Caco-2 (cell line): ENCODE data around the gene KLHL5. TPM values are rescaled to one million over a fixed set of nuclear protein-coding genes. Genes with fewer than 3 reads are reported as not detected.

Source experiments
- BruUV-seq: library from RNA; stranded (reverse); fragments of 400-500 nt; replicated peaks from 2 replicates; lab custom pipeline; 2021; lab: Mats Ljungman, UMichigan
- CTCF ChIA-PET: fragments of 300-600 bp; sonication (Branson Sonifier 250); formaldehyde crosslinking; loops from one replicate; lab custom pipeline; 2022; ENCODE audit warnings: antibody characterized with exemption; lab: Charles Lee
- POLR2A ChIA-PET: fragments of 300-600 bp; sonication (Branson Sonifier 250); formaldehyde crosslinking; loops from one replicate; lab custom pipeline; 2022; ENCODE audit warnings: antibody characterized with exemption; lab: Charles Lee
- DNase-seq, 2 experiments: peaks; one replicate each; pipeline versions ENCODE4 v3.0.0 to v3.0.0-alpha.2; 2020 to 2022
- H3K27me3 ChIP-seq: replicated peaks from 2 replicates; pipeline ENCODE4 v1.6.0; 2011; ENCODE audit warnings: low read length; ENCODE audit not compliant: control insufficient read depth, insufficient read depth
- H3K36me3 ChIP-seq: 2 replicates; pipeline ENCODE4 v1.5.1; 2011; ENCODE audit warnings: low read length; ENCODE audit not compliant: control insufficient read depth, insufficient read depth
- H3K4me1 ChIP-seq: fragments of 250-450 bp; sonication (Bioruptor Pico); 2 replicates; pipeline ENCODE4 v1.5.1; 2020; ENCODE audit warnings: mild to moderate bottlenecking
- H3K4me3 ChIP-seq: 2 replicates; pipeline ENCODE4 v1.5.1; 2011; ENCODE audit warnings: low read depth, mild to moderate bottlenecking, control low read depth, low read length
- H3K9me3 ChIP-seq: fragments of 250-450 bp; sonication (Bioruptor Pico); 2 replicates; pipeline ENCODE4 v1.5.1; 2020; ENCODE audit warnings: mild to moderate bottlenecking, moderate library complexity
- H3K27ac Mint-ChIP-seq: one replicate; pipeline ENCODE4 v1.8.0; 2022; ENCODE audit warnings: mixed read lengths; ENCODE audit not compliant: unreplicated experiment
- H3K27me3 Mint-ChIP-seq: one replicate; pipeline ENCODE4 v1.8.0; 2022; ENCODE audit warnings: mixed read lengths; ENCODE audit not compliant: insufficient read depth, unreplicated experiment
- H3K36me3 Mint-ChIP-seq: one replicate; pipeline ENCODE4 v1.8.0; 2022; ENCODE audit warnings: mild to moderate bottlenecking, mixed read lengths; ENCODE audit not compliant: insufficient read depth, unreplicated experiment
- H3K4me1 Mint-ChIP-seq: one replicate; pipeline ENCODE4 v1.8.0; 2022; ENCODE audit warnings: low read depth, mixed read lengths; ENCODE audit not compliant: unreplicated experiment
- H3K4me3 Mint-ChIP-seq: one replicate; pipeline ENCODE4 v1.8.0; 2022; ENCODE audit warnings: mild to moderate bottlenecking, moderate library complexity, mixed read lengths; ENCODE audit not compliant: unreplicated experiment
- H3K9me3 Mint-ChIP-seq: one replicate; pipeline ENCODE4 v1.8.0; 2022; ENCODE audit warnings: mixed read lengths; ENCODE audit not compliant: unreplicated experiment
- intact Hi-C: fragments of 100-400 bp; cut with micrococcal nuclease; formaldehyde crosslinking; loops from one replicate; pipeline ENCODE4 v1.10.0; 2022; ENCODE audit not compliant: unreplicated experiment
- total RNA-seq: library from RNA; stranded (reverse); gene quantifications from 2 replicates; pipeline ENCODE4 v1.2.3, GENCODE V29; 2022
- TF ChIP-seq, protein P1 (sequence below), 2 experiments: fragments of 200-600 bp in 1 of 2; IDR thresholded peaks; 1 replicate in 1 of 2; 2 replicates in 1 of 2; pipeline versions ENCODE4 v1.5.1 to v1.8.0; 2011 to 2022; ENCODE audit warnings: antibody characterized with exemption in 1 of 2, control low read depth in 1 of 2, inconsistent platforms in 1 of 2, low read depth in 1 of 2, low read length in 1 of 2, mild to moderate bottlenecking in 1 of 2, moderate library complexity in 1 of 2; ENCODE audit not compliant: insufficient read depth in 1 of 2, severe bottlenecking in 1 of 2, unreplicated experiment in 1 of 2

The KLHL5 gene
- total RNA-seq, 1 experiment from 2014 or later, result 96.5 TPM

DNA sequence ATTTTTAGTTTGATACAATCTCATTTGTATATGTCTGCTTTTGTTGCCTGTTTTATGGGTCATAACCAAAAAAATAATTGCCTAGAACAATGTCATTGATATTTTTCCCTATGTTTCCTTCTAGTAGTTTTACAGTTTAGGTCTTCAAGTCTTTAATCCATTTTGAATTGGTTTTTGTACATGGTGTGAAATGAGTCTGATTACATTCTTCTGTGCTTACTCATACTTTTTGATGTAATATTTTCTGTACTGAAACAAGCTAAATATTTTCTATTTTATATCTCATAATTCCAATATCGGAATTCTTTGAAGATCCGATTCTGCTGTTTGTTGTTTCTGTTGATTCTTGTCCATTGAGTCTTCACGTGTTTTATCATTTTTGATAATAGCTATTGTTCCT, 40.4 kb upstream of the KLHL5 start:
- no TSS peak for BruUV-seq
- Mint-ChIP-seq H3K4me3 (no peak overlapping the region), H3K9me3 (peaks cover 12% of the 10 kb centered on the region), H3K27me3 (no peaks in the 10 kb centered on the region), H3K36me3 (no peaks in the 10 kb centered on the region), H3K4me1 (no peaks in the 10 kb centered on the region), H3K27ac (no peak overlapping the region)
- POLR2A ChIA-PET, result no interaction called here
- TF ChIP-seq, protein P1, sequence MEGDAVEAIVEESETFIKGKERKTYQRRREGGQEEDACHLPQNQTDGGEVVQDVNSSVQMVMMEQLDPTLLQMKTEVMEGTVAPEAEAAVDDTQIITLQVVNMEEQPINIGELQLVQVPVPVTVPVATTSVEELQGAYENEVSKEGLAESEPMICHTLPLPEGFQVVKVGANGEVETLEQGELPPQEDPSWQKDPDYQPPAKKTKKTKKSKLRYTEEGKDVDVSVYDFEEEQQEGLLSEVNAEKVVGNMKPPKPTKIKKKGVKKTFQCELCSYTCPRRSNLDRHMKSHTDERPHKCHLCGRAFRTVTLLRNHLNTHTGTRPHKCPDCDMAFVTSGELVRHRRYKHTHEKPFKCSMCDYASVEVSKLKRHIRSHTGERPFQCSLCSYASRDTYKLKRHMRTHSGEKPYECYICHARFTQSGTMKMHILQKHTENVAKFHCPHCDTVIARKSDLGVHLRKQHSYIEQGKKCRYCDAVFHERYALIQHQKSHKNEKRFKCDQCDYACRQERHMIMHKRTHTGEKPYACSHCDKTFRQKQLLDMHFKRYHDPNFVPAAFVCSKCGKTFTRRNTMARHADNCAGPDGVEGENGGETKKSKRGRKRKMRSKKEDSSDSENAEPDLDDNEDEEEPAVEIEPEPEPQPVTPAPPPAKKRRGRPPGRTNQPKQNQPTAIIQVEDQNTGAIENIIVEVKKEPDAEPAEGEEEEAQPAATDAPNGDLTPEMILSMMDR (IDR thresholded peaks at IDR 0.05; ENCODE audit: insufficient read depth in 1 of 2, low read depth in 1 of 2, low read length in 1 of 2, severe bottlenecking in 1 of 2, unreplicated experiment in 1 of 2), result no peak
- Histone ChIP-seq H3K9me3 (no peaks in the 10 kb centered on the region; the same call in 1 of the 2 replicates), H3K27me3 (no peaks in the 10 kb centered on the region), H3K36me3 (no peaks in the 10 kb centered on the region), H3K4me3 (no peak overlapping the region), H3K4me1 (no peaks in the 10 kb centered on the region)
- intact Hi-C loops, result no loop called here
- DNase-seq, result no peak
- CTCF ChIA-PET, result no interaction called here

DNA sequence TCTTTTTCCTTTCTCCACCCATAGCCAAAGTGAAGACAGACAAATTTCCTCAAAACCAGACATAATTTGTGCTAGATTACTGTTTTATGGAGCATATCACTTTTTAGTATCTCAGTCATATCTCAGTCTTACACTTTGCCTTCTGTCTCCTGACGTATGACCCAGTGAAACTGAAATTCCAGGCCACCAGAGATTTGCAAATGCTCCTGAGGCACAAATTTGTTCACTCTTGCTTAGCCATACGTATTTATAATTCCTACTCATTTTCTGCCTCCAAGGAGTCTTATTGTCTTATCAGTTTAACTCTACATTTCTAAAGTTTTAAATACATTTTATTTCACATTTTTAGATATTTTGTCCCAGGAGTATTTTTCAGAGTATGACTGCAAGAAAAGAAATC, 39.8 kb upstream of the KLHL5 start:
- BruUV-seq, result no TSS peak

DNA sequence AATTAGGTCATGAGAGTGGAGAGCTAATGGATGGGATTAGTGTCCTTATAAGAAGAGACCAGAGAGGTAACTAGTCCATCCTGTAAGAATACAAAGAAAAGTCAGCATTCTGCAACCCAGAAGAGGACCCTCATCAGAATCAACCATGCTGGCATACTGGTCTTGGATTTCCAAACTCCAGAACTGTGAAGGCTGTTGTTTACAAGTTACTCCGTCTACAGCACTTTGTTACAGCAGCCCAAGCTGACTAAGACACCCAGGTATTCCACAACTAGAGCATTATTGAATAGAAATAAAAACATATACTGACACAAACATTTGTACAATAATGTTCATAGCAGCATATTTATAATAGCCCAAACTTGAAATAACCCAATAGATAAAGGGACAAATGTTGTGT, 39.0 kb upstream of the KLHL5 start:
- ChIA-PET CTCF (no interaction called here), POLR2A (no interaction called here)
- Histone ChIP-seq H3K9me3 (no peaks in the 10 kb centered on the region), H3K27me3 (no peaks in the 10 kb centered on the region), H3K4me1 (no peaks in the 10 kb centered on the region), H3K36me3 (no peaks in the 10 kb centered on the region), H3K4me3 (no peak overlapping the region)
- H3K4me1 Mint-ChIP-seq, result no peaks in the 10 kb centered on the region
- H3K9me3 Mint-ChIP-seq, result peaks cover 7% of the 10 kb centered on the region
- H3K36me3 Mint-ChIP-seq, result no peaks in the 10 kb centered on the region
- intact Hi-C loops, result no loop called here
- TF ChIP-seq, protein P1 (IDR thresholded peaks at IDR 0.05; ENCODE audit: insufficient read depth in 1 of 2, low read depth in 1 of 2, low read length in 1 of 2, severe bottlenecking in 1 of 2, unreplicated experiment in 1 of 2), result no peak
- H3K4me3 Mint-ChIP-seq, result no peak overlapping the region
- no peaks in the 10 kb centered on the region for H3K27me3 Mint-ChIP-seq
- H3K27ac Mint-ChIP-seq, result no peak overlapping the region
- no peak for DNase-seq
- no TSS peak for BruUV-seq

More for the DNA sequence above, 39.8 kb upstream of the KLHL5 start:
- Histone ChIP-seq H3K4me1 (no peaks in the 10 kb centered on the region), H3K36me3 (no peaks in the 10 kb centered on the region), H3K9me3 (no peaks in the 10 kb centered on the region; the same call in 1 of the 2 replicates), H3K27me3 (no peaks in the 10 kb centered on the region), H3K4me3 (no peak overlapping the region)
- Mint-ChIP-seq H3K27me3 (no peaks in the 10 kb centered on the region), H3K4me3 (no peak overlapping the region), H3K27ac (no peak overlapping the region), H3K36me3 (no peaks in the 10 kb centered on the region), H3K9me3 (peaks cover 7% of the 10 kb centered on the region), H3K4me1 (no peaks in the 10 kb centered on the region)
- CTCF ChIA-PET, result no interaction called here
- TF ChIP-seq, protein P1 (IDR thresholded peaks at IDR 0.05; ENCODE audit: insufficient read depth in 1 of 2, low read depth in 1 of 2, low read length in 1 of 2, severe bottlenecking in 1 of 2, unreplicated experiment in 1 of 2), result no peak
- POLR2A ChIA-PET, result no interaction called here
- intact Hi-C loops, result no loop called here
- no peak for DNase-seq
